ENCODE results near the gene MSL3B.

DNA sequence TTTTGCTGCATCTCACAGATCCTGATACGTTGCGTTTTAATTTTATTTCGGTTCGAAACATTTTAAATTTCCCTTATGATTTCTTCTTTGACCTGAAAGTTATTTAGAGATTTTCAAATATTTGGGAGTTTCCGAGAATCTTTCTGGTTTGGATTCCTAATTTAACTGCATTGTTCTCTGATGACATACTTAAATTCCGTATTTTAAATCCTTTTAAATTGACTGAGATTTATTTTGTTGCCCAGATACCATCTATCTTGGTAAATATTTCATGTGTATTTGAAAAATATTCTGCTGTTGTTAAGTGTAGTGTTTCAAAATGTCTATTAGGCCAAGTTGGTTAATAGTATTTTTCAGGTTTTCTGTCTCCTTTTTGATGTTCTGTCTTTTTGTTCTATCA is 52.3 kb downstream of the MSL3B start:
- TF ChIP-seq POU6F1 (CRISPR knock-in tag; IDR thresholded peaks at IDR 0.05; ENCODE audit: borderline replicate concordance, low read depth) (no peak), RARB (CRISPR knock-in tag; IDR thresholded peaks at IDR 0.05) (no peak), ZFP3 (CRISPR knock-in tag; IDR thresholded peaks at IDR 0.05) (no peak), ARNTL (CRISPR knock-in tag; IDR thresholded peaks at IDR 0.05; ENCODE audit: borderline replicate concordance, low read depth) (no peak), TSHZ2 (CRISPR knock-in tag; IDR thresholded peaks at IDR 0.05) (no peak)
- TF ChIP-seq, protein P1, sequence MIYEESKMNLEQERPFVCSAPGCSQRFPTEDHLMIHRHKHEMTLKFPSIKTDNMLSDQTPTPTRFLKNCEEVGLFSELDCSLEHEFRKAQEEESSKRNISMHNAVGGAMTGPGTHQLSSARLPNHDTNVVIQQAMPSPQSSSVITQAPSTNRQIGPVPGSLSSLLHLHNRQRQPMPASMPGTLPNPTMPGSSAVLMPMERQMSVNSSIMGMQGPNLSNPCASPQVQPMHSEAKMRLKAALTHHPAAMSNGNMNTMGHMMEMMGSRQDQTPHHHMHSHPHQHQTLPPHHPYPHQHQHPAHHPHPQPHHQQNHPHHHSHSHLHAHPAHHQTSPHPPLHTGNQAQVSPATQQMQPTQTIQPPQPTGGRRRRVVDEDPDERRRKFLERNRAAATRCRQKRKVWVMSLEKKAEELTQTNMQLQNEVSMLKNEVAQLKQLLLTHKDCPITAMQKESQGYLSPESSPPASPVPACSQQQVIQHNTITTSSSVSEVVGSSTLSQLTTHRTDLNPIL (CRISPR knock-in tag; IDR thresholded peaks at IDR 0.05; ENCODE audit: low read depth) = no peak
- TF ChIP-seq, protein P2, sequence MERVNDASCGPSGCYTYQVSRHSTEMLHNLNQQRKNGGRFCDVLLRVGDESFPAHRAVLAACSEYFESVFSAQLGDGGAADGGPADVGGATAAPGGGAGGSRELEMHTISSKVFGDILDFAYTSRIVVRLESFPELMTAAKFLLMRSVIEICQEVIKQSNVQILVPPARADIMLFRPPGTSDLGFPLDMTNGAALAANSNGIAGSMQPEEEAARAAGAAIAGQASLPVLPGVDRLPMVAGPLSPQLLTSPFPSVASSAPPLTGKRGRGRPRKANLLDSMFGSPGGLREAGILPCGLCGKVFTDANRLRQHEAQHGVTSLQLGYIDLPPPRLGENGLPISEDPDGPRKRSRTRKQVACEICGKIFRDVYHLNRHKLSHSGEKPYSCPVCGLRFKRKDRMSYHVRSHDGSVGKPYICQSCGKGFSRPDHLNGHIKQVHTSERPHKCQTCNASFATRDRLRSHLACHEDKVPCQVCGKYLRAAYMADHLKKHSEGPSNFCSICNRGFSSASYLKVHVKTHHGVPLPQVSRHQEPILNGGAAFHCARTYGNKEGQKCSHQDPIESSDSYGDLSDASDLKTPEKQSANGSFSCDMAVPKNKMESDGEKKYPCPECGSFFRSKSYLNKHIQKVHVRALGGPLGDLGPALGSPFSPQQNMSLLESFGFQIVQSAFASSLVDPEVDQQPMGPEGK (CRISPR knock-in tag; IDR thresholded peaks at IDR 0.05; ENCODE audit: borderline replicate concordance) = no peak

Data from SK-N-SH treated with all-trans-retinoic acid at 6 μM for 48 hours (cell line).